Right ventricle myocardium superior (tissue), 1 donor: ENCODE results near the gene ZBTB33. TPM values are rescaled to one million over a fixed set of nuclear protein-coding genes. Genes with fewer than 3 reads are reported as not detected.

Experiments used
- ATAC-seq: fragments of 200-7000 bp; cut with Tn5 transposase; one replicate; pipeline ENCODE4 v1.9.1; 2020; ENCODE audit warnings: mild to moderate bottlenecking; ENCODE audit not compliant: poor library complexity
- DNase-seq: peaks from one replicate; pipeline ENCODE4 v3.0.0-alpha.2; 2020
- intact Hi-C: fragments of 100-400 bp; cut with DNase I; formaldehyde crosslinking; loops from one replicate; pipeline ENCODE4 v1.11.2; 2022
- total RNA-seq: library from RNA; stranded (reverse); fragmentation: NEBNext Ultra II Directional; extraction: Animal tissue kit (Norgen Biotek cat#: 25700); gene quantifications from one replicate; pipeline ENCODE4 v1.2.1, GENCODE V29; 2021
- donor health status: DM: no; HTN: yes; CAD: no; lungs with severe emphysema.

ZBTB33 gene
- total RNA-seq, 1 donor from 2014 or later = 6.6 TPM

GRCh38 chrX:120260369-120260768, 9.8 kb downstream of the ZBTB33 start:
- intact Hi-C loops = no loop called here
- DNase-seq = no peak
- no peak for ATAC-seq

DNA sequence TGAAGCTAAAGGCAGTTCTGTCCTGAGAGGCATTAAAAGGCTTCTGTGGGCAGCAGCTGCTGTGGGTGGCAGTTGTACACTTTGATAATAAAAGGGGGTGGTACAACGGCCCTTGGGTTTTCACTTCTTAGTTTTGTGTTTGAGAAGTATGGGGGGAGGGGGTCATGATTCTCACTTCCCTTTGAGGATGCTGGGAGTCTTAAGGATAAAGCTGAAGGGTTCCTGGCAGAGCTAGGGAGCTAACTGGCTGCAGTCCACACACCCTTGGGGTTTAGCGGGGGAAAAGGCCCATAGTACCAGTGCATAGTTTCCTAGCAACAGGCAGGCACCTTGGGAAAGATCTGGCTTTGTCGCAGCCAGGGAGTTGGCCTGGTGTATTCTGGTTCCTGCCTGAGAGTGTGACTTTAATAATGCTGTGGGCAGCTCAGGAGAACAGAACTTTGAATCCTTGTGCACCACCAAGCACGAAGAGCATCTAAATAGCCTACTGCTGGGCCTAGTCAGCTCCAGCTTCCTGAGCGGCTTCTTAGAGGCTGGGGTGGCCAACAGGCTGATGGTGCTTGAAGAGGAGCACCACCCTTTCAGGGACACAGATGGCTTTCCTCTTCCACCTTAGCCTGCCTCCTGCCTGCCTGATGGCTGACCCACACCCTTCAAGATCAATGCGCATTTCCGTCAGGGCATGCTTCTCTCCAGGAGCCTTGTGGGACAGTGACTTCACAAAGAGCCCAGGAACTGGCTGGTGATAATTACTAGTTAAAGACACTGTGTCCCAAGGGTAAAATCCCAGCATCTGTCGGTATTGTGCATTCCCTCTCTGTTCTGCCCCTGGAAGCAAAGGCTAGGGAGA, 12.5 kb downstream of the ZBTB33 start:
- intact Hi-C loops = no loop called here
- DNase-seq (no peak), ATAC-seq (no peak)

GRCh38 chrX:120264341-120264740, 13.7 kb downstream of the ZBTB33 start:
- ATAC-seq (no peak), DNase-seq (no peak)
- intact Hi-C loops = no loop called here

DNA sequence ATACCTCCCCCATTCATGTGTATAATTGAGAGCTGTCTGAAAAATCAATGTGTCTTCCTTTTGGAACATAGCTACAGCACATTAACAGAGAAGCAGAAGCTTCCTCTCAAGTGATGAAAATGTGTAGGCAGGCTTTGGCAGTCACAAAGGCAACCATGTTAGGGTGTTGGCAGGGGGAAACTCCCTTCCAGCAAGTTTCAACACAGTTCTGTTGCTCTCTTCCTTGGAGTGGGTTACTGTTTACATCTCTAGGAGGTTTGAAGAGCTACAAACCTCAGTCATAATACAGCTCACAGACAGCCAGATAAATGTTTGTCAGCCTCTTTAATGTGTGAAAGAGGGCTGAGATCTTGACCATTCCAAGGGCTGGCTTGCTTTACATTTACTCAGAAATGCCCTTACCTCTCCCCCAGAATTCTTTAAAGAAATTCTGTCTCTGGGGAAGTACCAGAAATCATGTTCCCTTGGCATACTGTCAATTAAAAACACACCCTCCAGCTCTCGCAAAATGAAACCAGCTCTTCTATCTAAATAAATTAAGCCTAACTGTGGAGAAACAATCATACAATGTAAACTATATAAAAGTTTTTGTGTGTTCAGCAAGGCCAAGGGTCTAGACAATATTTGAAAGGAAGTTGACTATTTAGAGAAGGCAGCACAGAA, 18.9 kb downstream of the ZBTB33 start:
- ATAC-seq = no peak
- DNase-seq = no peak
- intact Hi-C loops = no loop called here

- ATAC-seq (no peak), DNase-seq (no peak)
- intact Hi-C loops = no loop called here
These were observed 20.0 kb downstream of the ZBTB33 start for GRCh38 chrX:120270567-120270966.

- no peak for DNase-seq
- ATAC-seq = no peak
- intact Hi-C loops = no loop called here
These were observed 20.6 kb downstream of the ZBTB33 start for GRCh38 chrX:120271218-120271617.

DNA sequence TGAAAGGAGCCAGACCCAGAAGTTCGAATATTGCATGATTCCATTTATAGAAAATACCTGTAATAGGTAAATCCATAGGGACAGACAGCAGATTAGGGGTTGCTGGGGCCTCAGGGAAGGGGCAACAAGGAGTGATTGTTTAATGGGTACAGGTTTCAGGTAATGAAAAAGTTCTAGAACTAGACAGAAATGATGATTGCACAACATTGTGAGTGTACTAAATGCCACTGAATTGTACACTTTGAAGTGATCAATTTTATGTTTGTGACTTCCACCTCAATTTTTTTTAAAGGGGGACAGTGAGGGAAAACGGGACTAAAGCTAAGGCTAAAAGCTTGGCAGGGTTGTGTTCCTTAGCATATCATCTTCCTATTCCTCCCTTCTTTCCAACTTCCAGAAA, 23.5 kb downstream of the ZBTB33 start:
- DNase-seq (no peak), ATAC-seq (no peak)
- intact Hi-C loops = no loop called here

DNA sequence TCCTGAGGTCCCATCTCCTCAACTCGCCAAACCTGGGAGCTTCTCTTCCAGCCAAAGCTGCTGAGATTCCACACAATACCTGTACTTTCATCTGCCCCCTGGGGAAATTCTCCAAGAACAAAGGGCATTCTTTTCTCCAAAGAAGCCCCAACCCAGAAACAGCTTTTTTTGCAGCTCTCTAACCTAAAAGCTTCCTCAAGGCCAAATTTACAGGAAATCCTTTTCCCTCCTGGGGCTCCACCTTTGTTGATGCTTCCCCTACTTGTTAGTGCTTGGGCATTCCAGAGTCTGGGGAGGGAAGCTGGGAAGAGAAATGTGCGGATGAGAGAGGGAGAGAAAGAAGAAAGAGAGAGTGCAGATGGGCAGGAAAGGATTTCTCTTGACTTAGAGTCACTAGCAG, 24.3 kb downstream of the ZBTB33 start:
- no peak for ATAC-seq
- intact Hi-C loops = no loop called here
- no peak for DNase-seq

DNA sequence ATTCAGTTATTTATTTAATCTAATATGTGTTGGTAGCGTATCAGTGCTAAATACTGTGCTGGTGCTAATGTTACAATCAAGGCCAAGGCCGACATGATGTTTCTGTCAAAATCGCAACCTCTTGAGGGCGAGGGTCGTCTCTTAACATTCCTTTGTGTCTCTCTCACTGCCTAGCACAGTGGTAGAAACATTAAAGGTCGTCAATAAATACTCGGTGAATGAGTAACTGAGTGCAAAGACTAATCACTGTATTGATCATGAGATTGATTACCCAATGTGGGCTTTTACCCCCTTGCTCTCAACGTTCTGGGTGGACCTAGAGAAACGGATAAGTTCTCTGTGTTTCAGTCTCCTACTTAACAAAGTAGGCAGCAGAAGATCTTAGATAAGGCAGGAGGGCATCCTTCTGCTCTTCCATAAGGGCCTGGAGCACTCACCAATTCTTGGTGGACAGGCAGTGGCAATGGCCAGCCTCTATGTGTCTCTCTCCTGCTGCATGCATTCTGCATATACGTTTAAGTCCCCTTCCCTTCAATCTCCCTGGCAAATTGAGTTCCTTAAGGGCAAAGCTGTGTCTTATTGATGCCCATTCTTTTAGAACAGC, 30.5 kb downstream of the ZBTB33 start:
- intact Hi-C loops = no loop called here
- DNase-seq = no peak
- no peak for ATAC-seq

GRCh38 chrX:120281761-120282160, 31.1 kb downstream of the ZBTB33 start:
- ATAC-seq (no peak), DNase-seq (no peak)
- intact Hi-C loops = no loop called here

DNA sequence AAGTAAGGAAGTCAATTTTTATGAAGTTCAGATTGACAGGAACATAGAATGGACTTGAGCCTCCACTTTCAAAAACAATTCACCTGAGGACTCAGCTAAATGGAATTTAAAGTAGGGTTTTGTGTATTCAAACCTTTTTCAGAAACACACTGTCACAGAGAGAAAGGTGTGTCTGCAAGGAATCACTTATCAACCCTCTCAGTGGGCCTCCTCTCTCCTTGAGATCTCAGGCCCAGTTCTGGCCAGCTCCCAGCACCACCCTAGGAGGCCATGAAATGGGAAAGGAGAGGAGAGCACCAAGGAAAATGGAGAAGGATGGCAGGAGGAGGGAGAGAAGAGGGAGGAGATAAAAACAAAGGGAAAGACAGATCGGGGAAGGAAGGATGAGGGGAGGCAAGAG, 32.1 kb downstream of the ZBTB33 start:
- intact Hi-C loops = no loop called here
- no peak for ATAC-seq

GRCh38 chrX:120286733-120287512, 36.3 kb downstream of the ZBTB33 start:
- DNase-seq = no peak
- intact Hi-C loops = no loop called here
- ATAC-seq = no peak

More for the DNA sequence above, 32.1 kb downstream of the ZBTB33 start:
- DNase-seq = no peak

- intact Hi-C loops = no loop called here
- DNase-seq (no peak), ATAC-seq (no peak)
These were observed 37.0 kb downstream of the ZBTB33 start for GRCh38 chrX:120287513-120288112.

DNA sequence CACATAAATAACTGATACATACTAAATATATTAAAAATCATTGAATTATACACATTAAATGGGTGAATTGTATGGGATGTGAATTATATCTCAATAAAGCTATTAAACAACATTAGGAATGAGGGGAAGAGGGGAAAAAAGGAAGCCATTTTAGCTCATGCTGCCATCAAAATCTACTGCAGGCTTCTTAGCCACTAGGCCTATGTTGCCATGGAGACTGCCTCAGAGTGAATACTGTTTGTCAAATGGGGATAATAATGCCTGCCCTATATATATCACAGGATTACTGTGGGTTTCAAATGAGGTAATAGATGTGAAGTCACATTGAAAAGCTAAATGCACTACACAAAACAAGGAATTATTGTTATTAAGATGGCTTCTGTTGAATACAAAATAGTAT, 39.5 kb downstream of the ZBTB33 start:
- intact Hi-C loops = no loop called here
- no peak for DNase-seq
- ATAC-seq = no peak

DNA sequence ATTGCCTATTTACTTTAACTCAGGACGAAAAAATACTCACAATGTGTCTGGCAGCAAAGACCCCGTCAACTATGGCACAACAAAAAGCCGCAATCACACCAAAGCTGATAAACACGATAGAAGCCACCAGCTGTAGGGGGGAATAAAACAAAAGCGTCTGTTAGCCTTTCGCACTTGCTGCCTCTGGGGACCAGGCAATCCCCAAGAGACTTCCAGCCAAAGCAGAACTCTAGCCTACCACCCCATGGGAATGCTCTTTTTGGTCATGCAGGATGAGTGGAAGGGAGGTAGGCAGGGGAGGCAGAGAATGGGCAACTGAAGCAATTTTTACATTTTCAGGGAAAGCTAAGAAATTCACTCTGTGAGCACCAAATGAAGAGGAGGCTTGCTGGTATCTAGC, 40.6 kb downstream of the ZBTB33 start:
- no peak for DNase-seq
- ATAC-seq = no peak
- intact Hi-C loops = no loop called here

GRCh38 chrX:120293015-120293414, 42.4 kb downstream of the ZBTB33 start:
- intact Hi-C loops = no loop called here
- no peak for ATAC-seq
- no peak for DNase-seq

DNA sequence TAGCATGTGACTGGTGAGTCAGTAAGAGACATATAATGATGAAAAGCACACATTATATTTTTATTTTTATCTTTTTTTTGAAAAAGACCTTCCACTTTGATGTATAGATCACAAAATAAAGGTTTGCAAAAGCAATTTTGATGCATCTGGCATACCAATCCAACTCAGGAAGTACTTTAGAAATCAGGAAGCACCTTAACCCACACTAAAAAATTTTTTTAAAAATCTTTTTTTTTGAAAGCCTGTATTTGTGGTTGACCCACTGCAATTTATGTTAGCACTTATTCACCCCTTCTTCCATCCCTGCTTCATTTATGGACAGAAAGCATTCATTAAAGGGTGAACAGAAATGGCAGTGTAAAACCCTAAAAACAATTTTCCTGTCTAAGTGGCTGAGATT, 44.0 kb downstream of the ZBTB33 start:
- no peak for ATAC-seq
- DNase-seq = no peak
- intact Hi-C loops = no loop called here

- ATAC-seq (no peak), DNase-seq (no peak)
- intact Hi-C loops = no loop called here
These were observed 47.3 kb downstream of the ZBTB33 start for GRCh38 chrX:120297923-120298322.

- no peak for DNase-seq
- intact Hi-C loops = no loop called here
- ATAC-seq = no peak
These were observed 49.3 kb downstream of the ZBTB33 start for GRCh38 chrX:120299928-120300327.
